D341Med (cell line): ENCODE data around the gene KBTBD12.

Experiments used
- DNase-seq: peaks from one replicate; pipeline ENCODE4 v3.0.0; 2012; ENCODE audit warnings: low spot score

Gene KBTBD12

DNA sequence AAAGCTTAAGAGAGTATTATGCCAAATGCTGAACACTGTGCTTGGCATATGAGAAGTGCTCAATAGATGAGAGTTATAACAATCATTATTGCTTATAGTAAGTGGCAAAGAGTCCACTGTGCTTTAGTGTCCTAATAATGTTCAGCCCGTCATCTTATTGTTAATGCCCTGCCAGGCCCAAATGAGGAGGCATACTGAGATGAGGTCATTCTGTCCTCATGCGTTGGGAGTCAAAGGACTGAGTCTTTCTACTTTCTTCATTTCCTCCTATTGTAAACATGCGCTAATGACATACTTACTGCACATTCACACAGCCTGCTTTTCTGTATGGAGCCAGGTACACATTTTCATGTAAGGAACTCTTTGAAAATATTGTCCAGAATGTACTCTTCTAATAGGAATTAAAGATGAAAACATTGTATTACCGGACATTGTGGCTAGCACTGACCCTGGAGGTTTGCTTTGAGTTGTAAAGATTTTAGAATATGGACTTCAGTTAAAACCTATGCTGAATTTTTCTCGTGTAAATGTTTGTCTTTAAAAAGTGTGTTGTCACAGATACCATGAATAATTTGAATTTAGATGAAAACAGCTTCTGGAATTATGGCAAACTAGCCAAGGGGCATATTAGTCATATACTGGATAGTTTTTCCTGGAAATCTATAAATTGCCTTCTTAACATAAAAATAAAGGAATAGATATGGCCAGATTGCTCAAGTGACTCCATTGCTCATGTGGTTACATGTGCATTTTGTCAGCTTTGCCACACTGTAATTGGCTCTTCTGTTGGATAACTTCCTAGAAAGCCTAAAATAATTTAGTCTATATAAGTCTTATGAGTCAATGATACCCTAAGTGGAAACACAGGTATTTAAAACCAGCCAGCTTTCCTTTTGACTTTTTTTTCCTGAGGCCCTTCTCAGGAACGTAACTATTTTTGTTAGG lies 38.3 kb downstream of the KBTBD12 start:
- no peak for DNase-seq

- DNase-seq, result no peak
These were observed 39.6 kb downstream of the KBTBD12 start for GRCh38 chr3:127954640-127955039.

DNA sequence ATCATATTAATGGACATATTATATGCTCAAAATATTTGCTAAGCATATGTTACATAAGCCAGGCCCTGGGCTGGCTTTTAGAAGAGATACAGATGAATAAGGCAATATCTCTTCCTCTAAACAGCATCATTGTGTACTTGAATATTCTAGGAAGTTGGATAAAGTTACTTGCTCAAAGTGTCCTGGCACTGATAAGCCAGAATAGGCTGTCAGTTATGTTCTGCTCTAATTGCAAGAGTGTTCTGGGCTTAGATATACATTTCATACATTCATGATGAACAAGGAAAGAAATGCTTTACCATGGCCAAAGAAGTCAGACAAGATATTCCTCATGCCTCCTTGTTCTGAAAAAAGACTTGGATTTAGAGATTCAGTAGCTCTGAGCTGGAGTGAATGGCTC lies 40.7 kb downstream of the KBTBD12 start:
- DNase-seq, result no peak

GRCh38 chr3:127959041-127959440 lies 44.0 kb downstream of the KBTBD12 start:
- no peak for DNase-seq

DNA sequence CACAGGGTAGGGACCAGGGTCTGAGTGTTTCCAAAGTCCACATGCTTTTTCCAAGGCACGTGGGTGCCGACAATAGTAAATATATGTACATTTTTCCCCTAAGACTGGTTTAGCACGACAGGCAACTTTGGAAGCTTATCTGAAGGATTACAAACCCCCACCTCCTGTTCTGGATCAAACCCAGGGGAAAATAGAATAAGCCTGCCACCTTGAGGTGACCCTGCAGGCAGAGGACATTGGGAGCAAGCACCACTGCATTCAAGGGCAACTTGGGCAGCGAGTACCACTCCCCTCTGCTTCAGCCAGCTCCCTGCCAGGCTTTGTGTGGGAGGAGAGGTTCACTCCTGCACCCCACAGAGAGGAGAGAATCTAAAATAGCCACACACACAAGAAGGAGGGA lies 44.8 kb downstream of the KBTBD12 start:
- DNase-seq, result peak; percentile 78

DNA sequence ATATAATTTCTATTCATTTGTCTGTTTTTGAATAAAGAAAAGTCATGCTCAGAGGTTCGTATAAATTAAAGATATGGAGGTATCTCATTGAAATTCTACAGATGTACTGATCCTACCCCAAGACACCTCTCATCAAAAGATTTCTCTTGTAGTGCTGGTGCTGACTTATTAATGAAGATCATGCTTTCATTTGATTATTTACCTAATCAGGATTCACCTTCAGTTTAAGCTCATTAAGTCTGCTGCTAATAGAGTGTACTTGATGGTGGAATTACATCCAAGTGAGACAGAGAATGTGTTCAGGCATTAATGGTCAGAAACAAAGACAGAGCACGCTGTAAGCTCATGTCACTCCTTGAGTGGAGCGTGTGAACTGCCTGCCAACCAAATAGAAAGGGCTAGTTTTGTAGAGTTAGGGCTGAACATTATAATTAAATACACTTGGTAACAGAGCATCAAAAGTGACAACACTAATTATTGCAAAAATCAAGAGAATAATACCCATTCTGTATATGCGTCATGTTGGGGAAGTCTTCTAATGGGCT lies 45.5 kb downstream of the KBTBD12 start:
- no peak for DNase-seq

- no peak for DNase-seq
These were observed 46.1 kb downstream of the KBTBD12 start for GRCh38 chr3:127961124-127961523.

DNA sequence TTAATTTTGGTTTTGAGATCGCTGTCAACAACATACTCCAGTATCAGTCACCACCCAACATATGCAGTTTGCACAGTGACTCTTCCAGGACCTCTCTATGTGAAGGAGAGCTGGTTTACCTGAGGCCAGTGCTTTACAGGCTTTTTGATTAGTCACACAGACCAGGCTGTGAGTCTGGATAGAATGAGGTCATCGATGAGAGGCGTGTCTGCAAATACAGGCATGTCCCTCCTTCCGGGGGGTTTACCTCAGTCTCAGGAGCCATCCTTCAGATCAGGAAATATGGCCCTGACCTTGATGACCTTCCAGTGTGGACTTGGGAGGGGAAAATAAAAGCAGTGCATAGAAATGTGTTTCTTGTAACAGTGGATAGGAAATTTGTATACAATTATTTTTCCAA lies 46.9 kb downstream of the KBTBD12 start:
- no peak for DNase-seq

- no peak for DNase-seq
These were observed 47.9 kb downstream of the KBTBD12 start for GRCh38 chr3:127962937-127963336.

DNA sequence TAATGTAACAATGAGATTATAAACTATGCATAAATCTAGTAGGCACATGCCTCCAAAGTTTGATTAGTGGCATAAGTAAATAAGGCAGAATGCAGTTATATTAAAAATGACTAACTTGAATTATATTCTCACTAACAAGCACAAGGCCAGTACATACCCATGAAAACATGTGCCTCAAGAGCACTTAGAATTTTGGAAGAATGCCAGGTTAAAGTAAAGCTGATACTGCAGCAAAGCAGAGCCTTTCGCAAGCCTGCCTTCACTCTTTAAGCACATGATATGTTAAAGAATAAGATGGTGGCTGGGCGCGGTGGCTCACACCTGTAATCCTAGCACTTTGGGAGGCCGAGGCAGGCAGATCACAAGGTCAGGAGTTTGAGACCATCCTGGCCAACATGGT lies 49.0 kb downstream of the KBTBD12 start:
- DNase-seq, result no peak

DNA sequence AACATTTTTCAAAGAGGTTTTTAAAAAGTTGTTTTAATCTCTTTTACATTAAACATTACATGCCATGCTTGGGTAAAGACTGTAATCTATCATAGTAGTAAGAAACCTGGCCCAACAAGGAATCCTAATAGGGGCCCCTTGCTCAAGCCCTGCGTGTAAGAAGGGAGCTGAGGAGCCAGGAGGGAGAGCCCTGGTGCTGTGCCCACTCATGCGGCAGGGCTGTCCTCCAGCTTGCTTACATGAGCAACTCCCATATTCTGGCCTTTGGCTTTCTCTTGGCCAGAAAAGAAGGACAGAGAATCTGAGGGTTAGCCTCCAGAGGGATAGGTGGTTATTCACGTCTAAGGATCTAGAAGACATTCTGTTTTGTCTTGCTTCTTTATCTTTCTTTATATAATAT lies 49.8 kb downstream of the KBTBD12 start:
- DNase-seq, result no peak

DNA sequence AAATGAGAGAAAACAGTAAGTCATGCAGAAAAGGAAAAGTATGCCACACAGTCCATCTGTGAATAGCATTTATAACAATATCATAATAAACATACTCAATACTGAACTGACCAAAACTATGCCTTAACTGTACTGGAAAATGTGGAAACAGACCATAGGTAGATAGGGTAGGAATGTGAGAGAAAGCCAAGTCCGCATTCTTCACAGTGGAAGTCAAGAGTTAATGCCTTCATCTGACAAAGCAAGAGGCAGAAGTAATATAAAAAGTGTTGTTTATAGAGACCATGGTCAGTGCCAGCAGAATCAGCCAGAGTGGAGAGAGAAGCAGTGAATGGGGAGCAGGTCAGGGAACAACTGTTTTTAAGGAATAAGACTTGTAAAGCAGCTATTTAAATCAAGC lies 52.3 kb downstream of the KBTBD12 start:
- no peak for DNase-seq

- DNase-seq, result peak; percentile 58
These were observed 56.0 kb downstream of the KBTBD12 start for GRCh38 chr3:127970966-127971592.

GRCh38 chr3:127974226-127974625 lies 59.2 kb downstream of the KBTBD12 start:
- DNase-seq, result no peak

DNA sequence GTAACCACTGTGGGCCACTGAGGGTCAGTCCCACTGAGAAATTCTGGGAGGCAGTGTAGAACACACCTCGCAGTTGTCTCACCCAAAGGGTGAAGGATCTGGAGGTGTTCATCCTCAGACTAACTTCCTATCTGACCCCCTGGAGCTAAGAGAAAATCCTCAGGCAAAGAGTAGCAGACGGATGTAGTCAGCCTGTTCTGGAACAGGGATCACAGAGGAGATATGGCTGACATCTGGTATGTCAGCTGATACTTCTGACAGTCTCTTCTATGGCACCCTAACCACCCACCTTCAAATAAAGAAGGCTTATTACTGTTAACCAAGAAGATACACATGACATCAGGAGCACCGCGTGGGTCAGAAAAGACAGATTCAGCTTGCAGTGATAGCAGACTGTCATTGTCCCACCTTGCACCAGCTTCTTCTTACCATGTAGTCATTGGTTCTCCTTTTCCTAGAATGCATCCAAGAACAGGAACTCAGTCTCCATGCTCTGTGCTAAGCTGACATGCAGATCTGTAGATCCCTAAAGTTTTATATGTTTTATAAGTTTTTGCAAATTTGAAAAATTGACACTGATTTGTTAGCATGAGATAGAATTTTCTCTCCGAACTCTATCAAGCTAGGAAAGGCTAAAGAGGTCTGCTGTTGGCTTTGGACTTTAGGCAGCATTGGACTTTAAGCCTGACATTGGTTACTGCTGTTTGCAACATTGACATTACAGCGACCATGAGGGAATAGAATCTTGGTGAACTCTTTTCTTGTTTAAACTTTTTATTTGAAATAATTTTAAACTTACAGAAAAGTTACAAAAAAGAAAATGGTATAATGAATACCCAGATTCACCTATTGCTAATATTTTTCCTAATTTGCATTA lies 60.4 kb downstream of the KBTBD12 start:
- DNase-seq, result no peak

- DNase-seq, result no peak
These were observed 63.6 kb downstream of the KBTBD12 start for GRCh38 chr3:127978636-127979035.

DNA sequence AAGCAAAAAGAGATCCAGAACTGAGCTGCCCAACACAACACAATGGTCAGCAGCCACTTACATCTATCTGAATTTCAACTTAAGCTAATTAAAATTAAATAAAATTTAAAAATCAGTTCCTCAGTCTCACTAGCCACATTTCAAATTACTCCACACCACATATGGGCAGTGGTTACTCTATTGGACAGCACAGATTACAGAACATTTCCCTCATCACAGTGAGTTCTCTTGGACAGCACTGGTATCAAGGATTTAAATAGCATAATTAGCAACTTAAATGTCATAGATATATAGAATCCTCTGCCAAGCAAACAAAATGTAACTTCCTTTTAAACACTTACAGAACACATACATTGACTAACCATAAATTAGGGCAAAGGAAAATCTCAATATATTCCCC lies 64.4 kb downstream of the KBTBD12 start:
- DNase-seq, result no peak

DNA sequence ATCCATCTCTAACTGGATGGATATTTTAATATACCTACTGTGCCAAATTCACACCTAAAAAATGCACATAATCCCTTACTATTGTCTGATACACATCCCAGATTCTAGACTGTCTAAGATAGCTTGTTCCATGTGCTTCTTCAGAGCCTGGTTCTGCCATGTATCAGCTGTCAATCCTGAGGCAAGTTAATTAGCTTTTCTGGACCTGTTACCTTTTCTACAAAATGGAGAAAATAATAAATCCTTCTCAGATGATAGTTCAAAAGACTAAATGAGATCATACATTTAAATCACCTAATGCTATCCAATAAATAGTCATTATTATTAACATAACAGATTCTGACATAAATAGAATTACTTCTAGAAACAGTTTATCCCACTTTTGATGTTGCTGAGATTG lies 66.1 kb downstream of the KBTBD12 start:
- no peak for DNase-seq

GRCh38 chr3:127982155-127982554 lies 67.1 kb downstream of the KBTBD12 start:
- DNase-seq, result no peak

DNA sequence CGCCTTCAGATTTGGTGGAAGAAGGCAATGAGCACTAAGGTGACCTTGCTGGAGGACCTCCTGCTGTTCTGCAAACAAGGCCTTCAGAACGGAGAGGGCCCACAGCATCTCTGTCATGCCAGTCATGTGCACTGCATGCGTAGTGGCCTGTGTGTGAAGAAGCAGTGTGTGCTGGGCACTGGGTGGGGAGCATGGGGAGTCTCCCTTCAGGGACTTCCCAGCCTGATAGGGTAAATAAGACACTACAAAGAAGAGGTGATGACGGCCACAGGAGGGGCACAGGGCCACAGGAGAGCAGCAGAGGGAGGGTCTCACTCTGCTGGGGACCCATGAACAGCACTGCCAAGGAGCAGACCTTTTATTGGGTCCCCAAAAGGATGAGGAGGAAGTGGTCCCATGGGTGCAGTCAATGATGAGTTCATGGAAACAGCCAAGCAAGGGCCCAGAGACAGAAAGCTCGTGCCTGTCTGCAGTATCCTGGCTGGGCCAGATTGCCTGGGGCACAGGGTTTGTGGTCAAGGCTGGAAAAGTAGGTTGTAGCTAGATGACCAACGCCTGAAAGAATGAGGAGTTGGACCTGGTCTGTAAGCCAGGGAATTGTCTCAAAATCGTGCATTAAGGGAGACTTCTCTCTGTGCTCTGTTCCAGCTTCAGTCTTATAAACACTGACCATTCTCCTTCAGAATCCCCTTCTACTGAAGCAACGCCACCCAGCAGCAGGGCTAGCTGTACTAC lies 69.4 kb downstream of the KBTBD12 start:
- no peak for DNase-seq

DNA sequence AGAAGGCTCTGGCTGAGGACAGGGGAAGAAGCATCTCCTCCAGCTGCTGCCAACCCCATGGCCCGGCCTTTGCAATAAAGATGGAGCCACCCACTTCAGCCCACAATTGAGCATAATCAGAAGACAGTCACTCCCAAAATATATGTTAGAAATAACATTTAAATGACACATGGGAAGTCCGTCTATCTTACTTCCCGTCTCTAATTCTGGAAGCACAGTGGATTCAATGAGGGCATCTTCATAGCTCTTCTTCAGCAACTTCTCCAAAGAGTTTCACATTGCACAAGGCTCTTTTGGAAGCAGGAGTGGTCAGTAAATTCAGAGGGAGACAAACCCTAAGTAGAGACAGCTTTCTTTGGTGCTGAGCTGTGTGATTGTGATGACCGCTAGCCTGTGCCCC lies 70.2 kb downstream of the KBTBD12 start:
- no peak for DNase-seq
